ENCODE data around the gene PICK1.

- TF ChIP-seq POLR2A (IDR thresholded peaks at IDR 0.05) (no peak), CTCF (IDR thresholded peaks at IDR 0.05) (no peak), POLR2AphosphoS5 (IDR thresholded peaks at IDR 0.05; ENCODE audit: insufficient read depth in 1 of 2, low read depth in 1 of 2) (no peak)
Measured at GRCh38 chr22:38110008-38110862, 53.0 kb downstream of the PICK1 start, which contains the start of gene BAIAP2L2.

Measured in vagina (tissue), 2 donors.